Endothelial cell (in vitro differentiated cells): ENCODE measurements around the gene TPH2. TPM values are rescaled to one million over a fixed set of nuclear protein-coding genes. Genes with fewer than 3 reads are reported as not detected.

Source experiments
- DNase-seq: peaks from one replicate; pipeline ENCODE4 v3.0.0; 2021; ENCODE audit warnings: low spot score
- H3K27ac Mint-ChIP-seq: one replicate; pipeline ENCODE4 v1.8.0; 2021; ENCODE audit warnings: mixed read lengths, inconsistent platforms; ENCODE audit not compliant: unreplicated experiment
- H3K27me3 Mint-ChIP-seq: one replicate; pipeline ENCODE4 v1.8.0; 2021; ENCODE audit warnings: mild to moderate bottlenecking, moderate library complexity, mixed read lengths, inconsistent platforms; ENCODE audit not compliant: unreplicated experiment
- H3K36me3 Mint-ChIP-seq: one replicate; pipeline ENCODE4 v1.8.0; 2021; ENCODE audit warnings: mild to moderate bottlenecking, low read depth, mixed read lengths, inconsistent platforms; ENCODE audit not compliant: unreplicated experiment
- H3K4me1 Mint-ChIP-seq: one replicate; pipeline ENCODE4 v1.8.0; 2021; ENCODE audit warnings: mild to moderate bottlenecking, mixed read lengths, inconsistent platforms; ENCODE audit not compliant: unreplicated experiment
- H3K4me3 Mint-ChIP-seq: one replicate; pipeline ENCODE4 v1.8.0; 2021; ENCODE audit warnings: mild to moderate bottlenecking, mixed read lengths, inconsistent platforms; ENCODE audit not compliant: unreplicated experiment
- H3K9me3 Mint-ChIP-seq: one replicate; pipeline ENCODE4 v1.8.0; 2021; ENCODE audit warnings: mixed read lengths, inconsistent platforms; ENCODE audit not compliant: unreplicated experiment
- CTCF ChIP-seq: fragments of 200-600 bp; sonication (generic); IDR thresholded peaks from one replicate; pipeline ENCODE4 v1.5.0; 2021; ENCODE audit warnings: antibody characterized with exemption; ENCODE audit not compliant: unreplicated experiment
- total RNA-seq: library from RNA; stranded (reverse); fragmentation: NEBNext Ultra II Directional; extraction: Animal tissue kit (Norgen Biotek cat#: 25700); gene quantifications from one replicate; pipeline ENCODE4 v1.2.1, GENCODE V29; 2021; ENCODE audit not compliant: unreplicated experiment

The TPH2 gene
- total RNA-seq, 1 donor from 2014 or later = 0.10 TPM

GRCh38 chr12:71967211-71967610 is 28.6 kb downstream of the TPH2 start:
- no peak for TF ChIP-seq CTCF
- H3K27ac Mint-ChIP-seq = no peak overlapping the region

GRCh38 chr12:71969330-71969729 is 30.7 kb downstream of the TPH2 start:
- TF ChIP-seq CTCF = no peak
- no peak for DNase-seq

More at GRCh38 chr12:71967211-71967610, 28.6 kb downstream of the TPH2 start:
- no peak overlapping the region for H3K4me3 Mint-ChIP-seq
- no peaks in the 10 kb centered on the region for H3K27me3 Mint-ChIP-seq
- no peaks in the 10 kb centered on the region for H3K36me3 Mint-ChIP-seq
- peaks cover 3% of the 10 kb centered on the region for H3K4me1 Mint-ChIP-seq
- no peaks in the 10 kb centered on the region for H3K9me3 Mint-ChIP-seq
- DNase-seq = no peak

GRCh38 chr12:71970031-71970430 is 31.4 kb downstream of the TPH2 start:
- no peak for TF ChIP-seq CTCF
- H3K4me1 Mint-ChIP-seq = peaks cover 3% of the 10 kb centered on the region
- H3K27me3 Mint-ChIP-seq = no peaks in the 10 kb centered on the region
- no peak for DNase-seq
- no peak overlapping the region for H3K27ac Mint-ChIP-seq
- H3K4me3 Mint-ChIP-seq = no peak overlapping the region
- no peaks in the 10 kb centered on the region for H3K9me3 Mint-ChIP-seq
- H3K36me3 Mint-ChIP-seq = no peaks in the 10 kb centered on the region

More at GRCh38 chr12:71969330-71969729, 30.7 kb downstream of the TPH2 start:
- Mint-ChIP-seq H3K27ac (no peak overlapping the region), H3K27me3 (no peaks in the 10 kb centered on the region), H3K4me3 (no peak overlapping the region), H3K4me1 (peaks cover 3% of the 10 kb centered on the region), H3K9me3 (no peaks in the 10 kb centered on the region), H3K36me3 (no peaks in the 10 kb centered on the region)

- Mint-ChIP-seq H3K9me3 (no peaks in the 10 kb centered on the region), H3K27ac (no peak overlapping the region), H3K36me3 (no peaks in the 10 kb centered on the region), H3K4me3 (no peak overlapping the region), H3K4me1 (no peaks in the 10 kb centered on the region), H3K27me3 (no peaks in the 10 kb centered on the region)
- no peak for DNase-seq
- TF ChIP-seq CTCF = no peak
These were observed 33.9 kb downstream of the TPH2 start for GRCh38 chr12:71972441-71973074.

- no peaks in the 10 kb centered on the region for H3K36me3 Mint-ChIP-seq
- TF ChIP-seq CTCF = no peak
- no peaks in the 10 kb centered on the region for H3K27me3 Mint-ChIP-seq
- no peak overlapping the region for H3K27ac Mint-ChIP-seq
- DNase-seq = no peak
- no peaks in the 10 kb centered on the region for H3K9me3 Mint-ChIP-seq
- H3K4me3 Mint-ChIP-seq = no peak overlapping the region
- H3K4me1 Mint-ChIP-seq = no peaks in the 10 kb centered on the region
These were observed 35.0 kb downstream of the TPH2 start for GRCh38 chr12:71973687-71974086.
